Measurements from ENCODE around the gene RCAN2.

The RCAN2 gene

DNA sequence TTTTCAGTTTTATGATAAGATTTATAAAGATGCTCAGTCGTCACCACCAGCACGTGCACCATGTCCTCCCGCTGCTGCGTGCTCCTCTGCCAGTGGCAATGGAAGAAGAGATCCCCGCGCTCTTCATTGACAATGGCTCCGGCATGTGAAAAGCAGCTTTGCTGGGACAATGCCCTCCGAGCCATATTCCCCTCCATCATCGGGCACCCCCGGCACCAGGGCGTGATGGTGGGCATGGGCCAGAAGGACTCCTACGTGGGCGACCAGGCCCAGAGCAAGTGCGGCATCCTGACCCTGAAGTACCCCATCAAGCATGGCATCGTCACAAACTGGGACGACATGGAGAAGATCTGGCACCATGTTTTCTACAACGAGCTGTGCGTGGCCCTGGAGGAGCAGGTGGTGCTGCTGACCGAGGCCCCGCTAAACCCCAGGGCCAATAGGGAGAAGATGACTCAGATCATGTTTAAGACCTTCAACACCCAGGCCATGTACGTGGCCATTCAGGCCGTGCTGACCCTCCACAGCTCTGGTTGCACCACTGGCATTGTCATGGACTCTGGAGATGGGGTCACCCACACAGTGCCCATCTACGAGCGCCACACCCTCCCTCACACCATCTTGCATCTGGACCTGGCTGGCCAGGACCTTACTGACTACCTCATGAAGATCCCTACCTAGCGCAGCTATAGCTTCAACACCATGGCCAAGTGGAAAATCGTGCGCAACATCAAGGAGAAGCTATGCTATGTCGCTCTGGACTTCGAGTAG lies 286.2 kb downstream of the RCAN2 start:
- DNase-seq: no peak

DNA sequence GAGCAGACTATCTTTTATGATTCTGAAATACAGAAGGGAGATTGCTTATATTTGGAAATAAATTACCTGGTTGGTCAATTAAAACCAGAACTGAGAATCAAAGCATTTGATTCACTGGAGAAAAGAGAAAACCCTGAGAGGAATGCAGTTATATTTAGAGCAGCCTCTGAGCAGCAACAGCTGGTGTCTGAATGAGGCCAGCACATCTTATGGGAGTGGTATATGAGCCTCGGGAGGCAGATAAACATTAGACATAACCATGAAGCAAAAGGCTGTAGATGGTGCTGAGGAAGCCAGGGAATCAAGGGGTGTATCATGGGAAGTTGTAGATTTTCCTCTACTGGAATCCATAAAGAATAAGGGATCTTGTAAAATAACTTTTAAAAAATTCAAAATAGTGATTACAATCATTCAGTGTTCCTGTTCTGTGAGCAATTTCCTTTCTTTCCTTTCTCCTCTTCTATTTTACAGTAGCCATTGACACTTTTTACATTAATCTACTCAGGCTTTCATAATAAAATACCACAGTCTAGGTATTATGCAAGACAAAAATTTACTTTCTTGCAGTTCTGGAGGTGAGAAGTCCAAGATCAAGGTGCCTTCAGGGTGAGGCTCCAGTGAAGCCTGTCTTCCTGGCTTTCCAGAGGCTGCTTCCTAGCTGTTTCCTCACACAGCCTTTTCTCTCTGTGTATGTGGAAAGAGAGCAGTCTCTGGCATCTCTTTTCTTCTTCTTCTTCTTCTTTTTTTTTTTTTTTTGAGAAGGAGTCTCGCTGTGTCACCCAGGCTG lies 287.7 kb downstream of the RCAN2 start:
- no peak for DNase-seq

DNA sequence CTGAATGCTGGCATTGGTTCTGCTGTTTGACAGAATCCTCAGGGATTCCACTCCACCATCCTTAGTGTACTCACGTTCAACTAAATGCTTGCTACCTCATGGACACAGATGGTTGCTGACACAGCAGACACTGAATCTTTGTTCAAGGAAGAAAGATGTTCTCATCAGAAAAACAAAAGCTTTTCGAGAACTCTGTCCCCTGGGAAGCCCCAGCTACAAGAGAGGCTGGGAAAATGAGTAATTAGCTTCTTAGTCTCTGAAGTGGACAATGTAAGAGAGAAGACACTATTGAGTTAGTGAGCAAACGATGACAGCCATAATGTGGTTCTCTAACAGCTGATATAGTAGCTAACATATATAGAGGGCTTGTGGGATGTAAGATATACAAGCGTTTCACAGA lies 289.5 kb downstream of the RCAN2 start:
- no peak for DNase-seq

DNA sequence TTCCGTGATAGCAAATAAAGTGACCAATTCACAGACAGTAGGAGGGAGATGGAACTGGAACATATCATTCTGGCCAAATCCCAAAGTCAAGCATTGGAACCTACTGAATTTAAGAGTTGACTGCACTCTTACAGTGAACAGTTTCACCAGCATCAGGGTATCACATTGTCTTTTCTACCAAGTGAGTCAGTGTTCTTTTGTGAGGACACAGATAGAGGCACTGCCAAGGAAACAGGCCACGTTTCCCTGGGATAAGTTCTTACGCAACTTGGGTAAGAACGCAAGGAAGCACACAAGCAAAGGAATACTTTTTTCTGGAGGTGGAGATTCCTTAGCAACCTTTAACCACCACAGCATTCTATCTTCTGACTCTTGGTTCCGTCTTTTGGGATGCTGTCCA lies 291.9 kb downstream of the RCAN2 start:
- DNase-seq: no peak

DNA sequence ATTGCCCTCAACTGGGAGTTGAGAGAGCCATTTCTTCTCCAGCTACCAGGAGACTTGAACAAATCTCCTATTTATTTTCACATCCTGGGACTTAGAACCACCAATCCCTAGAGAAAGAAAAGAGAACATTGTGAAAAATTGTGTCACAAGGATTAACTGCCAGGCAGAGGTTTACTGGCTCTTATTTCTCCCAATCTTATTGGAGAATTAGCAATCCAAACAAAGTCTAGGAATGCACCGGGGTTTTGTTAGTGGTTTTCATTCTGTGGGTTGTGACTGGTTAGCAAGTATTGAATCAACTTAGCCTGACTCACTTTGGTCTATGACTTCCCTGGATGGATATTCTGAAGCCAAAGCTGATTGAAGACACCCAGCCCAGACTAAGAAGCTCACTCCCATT lies 299.3 kb downstream of the RCAN2 start:
- DNase-seq: no peak

DNA sequence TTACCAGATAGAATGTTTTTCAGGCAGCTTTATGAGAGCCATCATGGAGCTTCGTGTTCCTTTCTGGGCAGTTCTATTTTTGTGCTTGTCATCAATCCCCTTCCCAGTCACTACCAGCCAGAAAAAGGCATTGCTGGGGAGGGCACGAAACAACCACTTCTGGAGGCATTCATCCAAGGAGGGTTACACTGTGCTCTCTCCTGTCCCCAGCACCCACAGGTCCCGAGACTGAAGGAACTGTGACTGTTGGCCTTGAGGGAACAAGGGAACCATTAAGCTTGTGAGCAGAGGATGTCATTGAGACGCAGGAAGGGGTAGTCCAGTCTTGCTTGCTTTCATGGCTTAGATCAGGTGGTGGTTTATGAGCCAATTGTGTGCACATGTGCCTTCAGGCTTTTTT lies 300.4 kb downstream of the RCAN2 start:
- no peak for DNase-seq

DNA sequence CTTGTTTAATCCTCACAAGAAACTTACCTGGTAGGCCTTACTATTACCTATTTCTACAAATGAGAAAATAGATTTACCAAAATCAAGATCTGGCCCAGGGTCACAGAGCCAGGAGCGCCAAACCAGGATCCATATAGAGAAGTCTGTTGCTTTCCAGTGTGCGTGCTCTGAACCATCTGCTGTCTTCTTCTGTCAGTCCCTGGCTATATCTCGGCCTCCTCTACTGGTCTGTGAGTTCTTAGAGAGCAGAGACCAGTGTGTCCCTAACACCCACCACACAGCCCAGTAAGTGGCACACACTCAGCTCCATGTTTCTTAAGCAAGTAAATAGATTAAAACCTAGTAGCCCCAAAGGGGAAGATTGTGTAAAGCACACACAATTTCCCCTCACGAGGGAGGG lies 301.5 kb downstream of the RCAN2 start:
- DNase-seq: no peak

DNA sequence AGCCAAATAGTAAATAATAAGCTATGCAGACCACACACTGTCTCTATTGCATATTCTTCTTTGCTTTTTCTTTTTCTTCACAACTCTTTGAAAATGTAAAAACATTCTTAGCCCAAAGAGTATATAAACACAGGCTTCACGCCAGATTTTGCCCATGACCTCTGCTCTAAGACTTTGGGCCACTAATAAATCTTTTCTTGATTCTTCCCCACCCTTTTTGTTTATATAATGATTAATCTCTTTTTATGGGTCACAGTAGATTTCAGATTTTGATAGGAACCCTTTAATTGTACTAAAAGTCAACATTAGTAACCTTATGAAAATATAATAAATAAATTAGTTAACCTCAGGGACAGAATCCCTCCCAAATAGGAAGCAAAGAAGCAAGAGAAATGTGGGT lies 304.7 kb downstream of the RCAN2 start:
- DNase-seq: no peak

DNA sequence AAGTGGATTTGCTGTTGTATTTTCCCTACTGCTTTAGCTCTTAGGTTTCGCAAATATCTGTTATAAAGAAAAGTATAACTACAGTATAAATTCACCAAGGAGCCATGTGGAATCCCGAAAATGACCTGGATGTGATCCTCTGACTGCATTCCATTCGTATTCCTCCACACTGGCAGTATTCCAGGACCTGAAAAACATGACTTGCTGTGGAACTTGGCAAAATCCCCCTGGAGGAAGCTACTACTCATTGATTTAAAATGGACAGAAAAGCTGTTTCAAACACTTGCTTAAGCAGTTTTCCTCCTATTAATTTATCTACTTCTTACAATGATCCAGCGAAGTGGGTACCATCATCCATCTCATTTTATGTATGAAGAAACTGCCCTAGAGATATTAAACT lies 307.1 kb downstream of the RCAN2 start:
- no peak for DNase-seq

DNA sequence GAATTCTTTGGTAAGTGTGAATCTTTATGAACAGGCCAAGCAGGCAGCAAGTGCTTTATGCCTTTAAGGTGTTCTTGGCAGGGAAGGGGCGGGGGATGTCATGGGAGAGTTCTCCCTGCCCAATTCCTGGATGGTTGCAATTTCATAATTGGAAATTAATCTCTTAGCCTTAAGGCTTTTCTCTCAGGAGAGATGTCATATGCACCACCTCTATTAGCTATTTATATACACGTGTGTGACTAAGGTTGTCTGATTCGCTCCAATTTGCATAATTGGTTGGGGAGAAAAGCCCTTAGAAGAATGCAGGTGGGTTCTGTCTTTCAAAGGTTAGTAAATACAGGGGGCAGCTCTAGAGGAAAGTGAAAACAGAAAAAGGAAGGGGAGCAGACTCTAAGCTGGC lies 315.3 kb downstream of the RCAN2 start:
- DNase-seq: no peak

DNA sequence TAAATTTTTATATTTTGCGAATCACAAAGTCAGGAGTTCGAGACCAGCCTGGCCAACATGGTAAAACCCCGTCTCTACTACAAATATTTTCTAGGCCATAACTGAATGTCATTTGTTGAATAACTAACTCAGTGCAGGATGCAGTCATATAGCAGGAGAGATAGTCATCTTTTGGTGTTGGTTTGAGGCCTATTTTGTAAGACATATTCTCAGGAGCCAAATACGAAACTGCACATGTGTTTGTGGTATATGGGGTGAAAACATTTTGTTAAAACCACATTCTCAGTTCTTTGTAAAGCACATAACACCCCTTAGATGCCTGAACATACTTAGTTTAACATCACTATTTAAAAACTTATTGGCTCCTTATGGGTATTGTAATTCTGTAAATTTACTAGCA lies 315.8 kb downstream of the RCAN2 start:
- peak in 1 of 2 donors; percentile 67 for DNase-seq

DNA sequence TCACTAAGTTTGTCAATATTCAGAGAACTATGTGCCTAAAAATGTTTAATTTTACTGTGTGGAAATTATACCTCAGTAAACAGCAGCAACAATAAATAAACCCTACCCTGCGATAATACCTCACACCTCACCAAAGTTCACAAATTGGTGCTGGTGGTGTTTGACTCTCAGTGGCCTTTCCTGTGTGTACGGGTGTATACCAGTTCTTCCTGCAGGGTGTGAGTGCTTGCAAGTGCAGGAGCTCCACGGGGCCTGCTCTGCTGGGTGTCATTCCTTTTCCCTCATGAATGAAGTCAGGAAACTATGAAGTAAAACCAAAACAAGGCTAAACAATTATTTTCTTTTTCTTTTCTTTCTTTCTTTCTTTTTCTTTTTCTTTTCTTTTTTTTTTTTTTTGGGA lies 316.3 kb downstream of the RCAN2 start:
- peak in 1 of 2 donors; percentile 37 for DNase-seq

DNA sequence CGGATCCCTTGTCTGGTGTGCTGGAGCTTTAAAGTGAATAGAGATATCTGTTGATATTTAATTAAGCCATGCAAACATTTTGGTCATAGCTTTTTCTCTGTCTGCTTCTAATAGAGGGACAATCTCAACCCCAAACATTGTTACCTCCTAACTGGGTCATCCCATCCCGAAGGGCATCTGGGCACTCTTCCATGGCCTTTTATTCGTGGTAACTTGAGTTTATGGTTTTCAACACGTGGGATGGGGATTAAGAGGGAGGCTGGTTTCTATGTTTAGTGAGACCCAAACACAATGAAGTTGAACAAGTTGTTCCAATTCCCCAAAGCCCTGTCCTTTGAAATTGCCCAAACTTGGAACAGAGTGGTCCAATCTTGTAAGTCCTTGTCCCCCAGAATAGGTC lies 319.1 kb downstream of the RCAN2 start:
- DNase-seq: no peak

All from CD4-positive, alpha-beta T cell treated with Interleukin-4 for 1 hour (primary cell).